Epithelial cell of esophagus (primary cell): ENCODE results near the gene PRSS48.
A peak's percentile ranks its signal among the peaks of the same experiment; 100 is the strongest.
"Not testable (repeated sequence)": the region's sequence is repeated elsewhere in the genome, so short reads cannot be mapped to it uniquely, and the experiment has no call there.

Experiments used
- DNase-seq: peaks from one replicate; pipeline ENCODE4 v3.0.0; 2010; ENCODE audit warnings: low read depth
- H3K4me3 ChIP-seq: 2 replicates; pipeline ENCODE4 v1.5.1; 2011; ENCODE audit warnings: mild to moderate bottlenecking, low read length, control low read depth
- TF ChIP-seq, protein P1 (sequence below): IDR thresholded peaks from 2 replicates; pipeline ENCODE4 v1.5.1; 2011; ENCODE audit warnings: low read depth, mild to moderate bottlenecking, low read length, control low read depth, inconsistent platforms; ENCODE audit not compliant: insufficient read depth; ENCODE audit errors: missing control alignments

PRSS48 gene

DNA sequence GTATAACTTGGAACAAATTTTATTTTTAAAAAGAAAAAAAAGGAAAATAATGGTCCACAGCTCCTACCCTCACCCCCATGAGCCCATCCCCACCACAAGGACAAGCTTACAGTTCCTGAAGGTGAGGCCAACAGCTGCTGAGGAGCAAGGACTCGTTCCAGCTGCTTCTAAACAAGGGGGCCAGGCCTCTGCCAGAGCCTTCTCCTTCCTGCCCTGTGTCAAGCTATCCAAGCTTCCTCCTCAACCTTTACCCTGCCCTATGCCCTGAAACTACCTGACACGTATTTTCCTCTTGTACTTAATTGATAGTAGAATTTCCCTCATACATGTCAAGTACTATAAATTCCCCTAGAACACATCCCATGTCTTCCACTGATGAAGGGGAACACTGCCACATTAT is 39.7 kb downstream of the PRSS48 start:
- TF ChIP-seq, protein P1, sequence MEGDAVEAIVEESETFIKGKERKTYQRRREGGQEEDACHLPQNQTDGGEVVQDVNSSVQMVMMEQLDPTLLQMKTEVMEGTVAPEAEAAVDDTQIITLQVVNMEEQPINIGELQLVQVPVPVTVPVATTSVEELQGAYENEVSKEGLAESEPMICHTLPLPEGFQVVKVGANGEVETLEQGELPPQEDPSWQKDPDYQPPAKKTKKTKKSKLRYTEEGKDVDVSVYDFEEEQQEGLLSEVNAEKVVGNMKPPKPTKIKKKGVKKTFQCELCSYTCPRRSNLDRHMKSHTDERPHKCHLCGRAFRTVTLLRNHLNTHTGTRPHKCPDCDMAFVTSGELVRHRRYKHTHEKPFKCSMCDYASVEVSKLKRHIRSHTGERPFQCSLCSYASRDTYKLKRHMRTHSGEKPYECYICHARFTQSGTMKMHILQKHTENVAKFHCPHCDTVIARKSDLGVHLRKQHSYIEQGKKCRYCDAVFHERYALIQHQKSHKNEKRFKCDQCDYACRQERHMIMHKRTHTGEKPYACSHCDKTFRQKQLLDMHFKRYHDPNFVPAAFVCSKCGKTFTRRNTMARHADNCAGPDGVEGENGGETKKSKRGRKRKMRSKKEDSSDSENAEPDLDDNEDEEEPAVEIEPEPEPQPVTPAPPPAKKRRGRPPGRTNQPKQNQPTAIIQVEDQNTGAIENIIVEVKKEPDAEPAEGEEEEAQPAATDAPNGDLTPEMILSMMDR: no peak
- H3K4me3 ChIP-seq: no peak overlapping the region
- DNase-seq: no peak

DNA sequence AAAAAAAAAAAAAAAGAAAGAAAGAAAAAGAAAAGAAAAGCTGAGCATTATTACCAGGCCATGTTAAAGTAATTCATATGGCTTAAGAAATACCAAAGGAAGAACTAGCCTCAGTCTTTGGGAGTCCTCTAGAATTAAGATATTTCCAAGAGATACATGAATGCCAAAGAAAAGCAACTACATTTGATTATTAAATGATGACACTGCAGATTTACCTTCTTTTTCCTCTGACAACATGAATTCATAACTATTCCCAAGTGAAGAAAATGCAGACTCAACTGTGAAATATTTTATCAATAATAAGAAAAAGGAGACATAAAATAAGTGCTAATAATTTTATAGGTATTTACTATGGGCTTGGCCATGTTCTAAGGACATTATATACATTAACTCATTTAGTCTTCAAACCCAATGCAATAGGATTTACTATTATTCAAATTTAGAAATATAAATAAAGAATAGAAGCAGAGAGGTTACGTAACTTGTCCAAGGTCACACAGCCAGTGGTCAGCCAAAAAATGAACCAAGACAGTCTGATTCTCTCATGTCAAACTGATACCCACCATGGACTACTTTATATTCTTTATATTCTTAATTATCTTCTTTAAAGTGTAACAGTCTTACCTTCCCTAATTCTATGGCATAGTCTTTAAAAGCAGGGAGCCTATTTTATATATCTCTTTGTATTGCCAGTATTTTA is 41.5 kb downstream of the PRSS48 start:
- DNase-seq: no peak
- TF ChIP-seq, protein P1: no peak
- H3K4me3 ChIP-seq: no peak overlapping the region

DNA sequence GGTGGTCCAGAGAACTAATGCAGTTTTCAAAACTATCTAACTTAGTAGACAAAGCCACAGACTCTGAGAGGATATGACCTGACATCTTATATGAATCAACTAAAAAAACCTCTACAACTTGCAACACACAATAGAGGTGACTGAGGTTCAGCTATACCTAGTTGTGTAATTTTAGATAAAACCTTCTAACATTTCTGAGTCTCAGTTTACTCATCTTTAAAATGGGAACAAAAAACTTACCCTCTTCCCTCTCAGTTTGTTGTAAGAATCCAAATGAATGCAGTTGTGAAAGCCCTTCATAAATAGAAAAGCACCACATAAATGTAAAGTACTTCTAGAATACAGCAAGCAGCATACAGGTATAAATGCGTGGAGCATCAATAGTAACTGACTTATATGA is 42.5 kb downstream of the PRSS48 start:
- TF ChIP-seq, protein P1: no peak
- DNase-seq: no peak
- no peak overlapping the region for H3K4me3 ChIP-seq

DNA sequence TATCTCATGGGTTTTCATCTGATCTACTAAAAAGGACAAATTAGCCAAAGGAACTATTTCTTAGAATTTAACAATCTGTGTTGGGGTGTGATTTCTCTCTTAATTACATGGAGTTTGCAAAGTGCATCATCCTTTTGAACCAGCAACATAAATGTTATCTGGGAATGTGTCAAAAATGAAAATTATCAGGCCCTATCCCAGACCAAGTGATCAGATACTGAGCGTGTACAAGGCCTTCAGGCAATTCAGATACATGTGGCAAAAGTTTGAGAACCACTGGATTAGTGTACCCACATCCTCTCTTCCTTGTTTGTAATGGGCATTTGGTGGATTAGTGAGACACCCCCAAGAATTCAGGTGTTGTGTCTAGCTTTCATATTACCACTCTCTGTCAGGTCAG is 44.6 kb downstream of the PRSS48 start:
- DNase-seq: no peak
- H3K4me3 ChIP-seq: no peak overlapping the region
- TF ChIP-seq, protein P1: no peak

DNA sequence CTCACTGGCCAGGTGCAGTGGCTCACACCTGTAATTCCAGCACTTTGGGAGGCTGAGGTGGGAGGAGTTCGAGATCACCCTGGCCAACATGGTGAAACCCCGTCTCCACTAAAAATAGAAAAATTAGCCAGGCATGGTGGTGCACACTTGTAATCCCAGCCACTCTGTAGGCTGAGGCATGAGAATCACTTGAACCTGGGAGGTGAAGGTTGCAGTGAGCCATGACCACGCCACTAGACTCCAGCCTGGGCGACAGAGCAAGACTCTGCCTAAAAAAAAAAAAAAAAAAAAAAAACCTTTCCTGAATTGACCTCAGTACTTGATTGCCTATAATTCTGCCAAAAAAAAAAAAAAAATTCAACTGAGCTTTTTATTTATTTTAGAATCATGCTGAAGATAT is 45.2 kb downstream of the PRSS48 start:
- not testable (repeated sequence) for DNase-seq, H3K4me3 ChIP-seq

DNA sequence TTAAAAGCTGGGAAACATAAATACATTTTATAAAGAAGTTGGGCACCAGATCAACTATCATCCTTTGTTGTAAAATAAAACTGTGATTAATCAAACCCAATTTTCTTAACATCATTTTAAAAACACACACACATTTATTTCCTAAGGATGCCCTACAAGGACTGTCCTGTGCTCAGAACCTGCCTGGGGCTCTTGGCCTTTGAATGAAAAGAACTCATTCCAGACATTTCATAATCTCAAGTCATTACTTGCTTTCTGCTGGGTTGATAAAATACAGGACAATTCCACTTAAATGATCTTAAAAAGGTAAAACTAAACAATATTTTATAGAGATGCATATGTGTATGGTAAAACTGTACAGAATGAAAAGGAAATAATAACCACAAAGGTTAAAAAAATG is 45.6 kb downstream of the PRSS48 start:
- DNase-seq: peak; percentile 69
- TF ChIP-seq, protein P1: no peak
- no peak overlapping the region for H3K4me3 ChIP-seq

DNA sequence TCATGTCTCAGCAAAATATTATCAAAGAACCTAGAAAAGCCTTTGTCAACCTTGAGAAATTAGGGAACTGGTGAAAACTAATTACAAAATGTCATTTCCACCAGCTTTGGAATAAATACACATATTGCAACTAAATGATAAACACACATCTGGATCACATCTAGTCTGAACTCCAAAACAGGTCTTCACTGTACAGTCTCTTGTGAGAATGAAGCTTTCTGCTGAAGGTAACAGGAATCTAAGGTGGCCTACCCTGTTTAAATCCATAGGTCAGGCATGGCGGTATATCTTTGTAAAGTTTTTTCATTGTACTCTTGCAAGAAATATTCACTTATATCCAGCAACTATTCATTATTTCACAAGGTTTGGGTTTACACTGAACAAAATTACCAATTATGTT is 46.7 kb downstream of the PRSS48 start:
- no peak for DNase-seq
- H3K4me3 ChIP-seq: peak overlapping the region; percentile 79
- TF ChIP-seq, protein P1: no peak
